GM19043 (cell line): ENCODE data around the gene FDPS.
"Not testable (repeated sequence)": the region's sequence is repeated elsewhere in the genome, so short reads cannot be mapped to it uniquely, and the experiment has no call there.

ENCODE experiments used
- ATAC-seq: cut with Tn5 transposase; IDR thresholded peaks from one replicate; pipeline ENCODE4 v1.9.1; 2021; ENCODE audit warnings: low read depth; ENCODE audit not compliant: unreplicated experiment

The FDPS gene

GRCh38 chr1:155285063-155285462 is 23.6 kb upstream of the FDPS start:
- no peak for ATAC-seq

DNA sequence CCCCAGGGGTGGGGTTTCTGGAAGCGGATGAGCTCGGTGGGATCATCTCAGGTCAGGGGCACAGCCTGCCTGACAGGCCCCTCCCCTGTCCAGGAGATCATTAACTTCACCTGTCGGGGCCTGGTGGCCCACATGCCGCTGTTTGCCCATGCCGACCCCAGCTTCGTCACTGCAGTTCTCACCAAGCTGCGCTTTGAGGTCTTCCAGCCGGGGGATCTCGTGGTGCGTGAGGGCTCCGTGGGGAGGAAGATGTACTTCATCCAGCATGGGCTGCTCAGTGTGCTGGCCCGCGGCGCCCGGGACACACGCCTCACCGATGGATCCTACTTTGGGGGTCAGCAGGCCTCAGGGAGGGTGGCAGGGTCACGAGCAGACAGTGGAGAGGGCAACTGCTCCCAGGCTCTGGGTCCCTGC is 23.0 kb upstream of the FDPS start:
- ATAC-seq = no peak

DNA sequence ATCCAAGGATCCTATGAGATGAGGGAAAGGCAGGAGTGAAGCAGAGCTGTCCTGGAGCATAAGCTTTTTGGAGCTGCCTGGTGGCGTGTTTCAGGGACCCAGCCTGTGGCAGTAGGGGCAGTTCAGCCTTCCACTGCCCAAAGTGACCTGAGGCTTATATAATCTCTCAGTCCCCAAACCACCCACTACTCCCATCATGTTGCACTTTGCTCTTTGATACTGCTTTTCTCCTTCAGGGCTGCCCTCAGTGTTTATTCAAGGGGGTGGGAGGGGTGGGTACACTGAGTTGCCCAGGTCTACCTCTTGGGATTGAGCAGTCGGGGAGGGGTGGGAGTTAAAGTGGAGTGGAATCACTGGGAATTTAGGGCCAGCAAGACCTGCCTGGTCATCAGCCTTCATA is 22.1 kb upstream of the FDPS start:
- ATAC-seq = no peak

- no peak for ATAC-seq
Observed at GRCh38 chr1:155287987-155288543, 20.6 kb upstream of the FDPS start.

DNA sequence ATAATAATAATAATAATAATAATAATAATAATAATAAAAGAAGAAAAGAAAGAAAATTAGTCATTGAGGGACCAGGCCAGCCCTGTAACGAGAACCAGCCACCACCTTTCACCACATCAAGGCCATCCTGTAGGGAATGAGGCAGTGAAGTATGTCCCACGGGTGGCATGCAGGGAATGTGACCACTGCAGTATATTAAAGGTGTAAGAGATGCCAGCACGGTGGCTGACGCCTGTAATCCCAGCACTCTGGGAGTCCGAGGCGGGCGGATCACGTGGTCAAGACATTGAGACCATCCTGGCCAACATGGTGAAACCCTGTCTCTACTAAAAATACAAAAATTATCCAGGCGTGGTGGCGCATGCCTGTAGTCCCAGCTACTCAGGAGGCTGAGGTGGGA is 17.7 kb upstream of the FDPS start:
- not testable (repeated sequence) for ATAC-seq

DNA sequence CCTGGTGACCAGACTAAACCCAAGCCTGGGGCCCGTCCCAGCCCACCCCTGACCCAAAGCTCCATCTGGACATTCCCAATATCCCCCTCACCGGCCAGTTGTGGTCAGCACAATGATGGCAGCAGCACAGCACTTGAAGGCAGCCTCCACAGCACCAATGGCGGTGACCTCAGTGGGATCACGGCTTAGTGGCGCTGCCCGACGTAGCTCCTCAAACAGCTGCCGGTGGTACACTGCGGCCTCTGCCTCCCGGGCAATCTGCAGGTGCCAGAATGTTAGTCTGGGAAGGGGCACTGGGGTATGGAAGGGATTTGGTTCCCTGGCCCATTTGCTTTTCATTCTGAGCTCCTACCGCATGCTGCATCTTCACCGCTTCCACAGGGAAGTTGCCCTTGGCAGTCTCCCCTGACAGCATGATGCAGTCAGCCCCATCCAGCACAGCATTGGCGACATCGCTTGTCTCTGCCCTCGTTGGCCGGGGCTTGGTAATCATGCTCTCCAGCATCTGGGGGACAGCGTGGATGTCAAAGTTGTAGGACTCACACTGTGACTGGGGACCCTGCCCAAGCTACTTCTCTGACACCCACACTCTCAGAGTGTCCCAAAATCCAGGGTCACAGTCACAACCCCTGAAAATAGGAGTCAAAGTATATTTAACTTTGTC is 15.4 kb upstream of the FDPS start:
- ATAC-seq = no peak

- ATAC-seq = no peak
Observed at GRCh38 chr1:155294520-155295182, 14.0 kb upstream of the FDPS start.

DNA sequence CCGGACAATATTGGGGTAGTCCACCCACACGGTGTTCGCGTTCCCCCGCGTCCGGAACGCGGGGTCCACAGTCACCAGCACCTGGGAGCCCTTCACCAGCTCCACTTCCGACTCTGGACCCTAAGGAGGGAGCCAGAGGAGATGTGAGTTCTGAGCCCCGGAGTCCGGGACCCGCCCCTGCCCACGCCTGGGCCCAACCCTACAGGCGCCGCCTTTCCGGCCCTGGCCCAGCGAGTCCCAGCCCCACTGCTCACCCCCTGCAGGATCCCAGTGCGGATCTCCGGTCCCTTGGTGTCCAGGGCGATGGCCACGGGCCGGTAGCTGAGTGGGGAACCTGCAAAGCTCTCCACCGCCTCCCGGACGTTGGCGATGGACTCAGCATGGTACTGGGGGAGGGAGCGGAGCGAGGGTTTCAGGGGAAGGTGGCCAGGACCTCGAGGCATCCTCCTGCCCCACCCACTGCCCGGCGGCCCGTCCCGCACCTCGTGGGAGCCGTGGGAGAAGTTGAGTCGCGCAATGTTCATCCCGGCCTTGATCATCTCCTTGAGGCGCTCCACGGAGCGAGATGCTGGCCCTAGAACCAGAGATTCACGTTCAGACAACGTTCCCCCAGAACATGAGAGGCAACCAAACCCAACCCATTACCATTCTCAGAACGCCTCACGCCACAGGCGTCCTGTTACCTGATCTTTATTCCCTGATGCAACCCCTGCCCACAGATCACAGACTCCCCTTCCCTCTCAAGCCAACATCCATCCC is 13.3 kb upstream of the FDPS start:
- no peak for ATAC-seq

GRCh38 chr1:155295942-155296267 is 12.8 kb upstream of the FDPS start:
- no peak for ATAC-seq

- no peak for ATAC-seq
Observed at GRCh38 chr1:155296661-155297060, 12.0 kb upstream of the FDPS start.

DNA sequence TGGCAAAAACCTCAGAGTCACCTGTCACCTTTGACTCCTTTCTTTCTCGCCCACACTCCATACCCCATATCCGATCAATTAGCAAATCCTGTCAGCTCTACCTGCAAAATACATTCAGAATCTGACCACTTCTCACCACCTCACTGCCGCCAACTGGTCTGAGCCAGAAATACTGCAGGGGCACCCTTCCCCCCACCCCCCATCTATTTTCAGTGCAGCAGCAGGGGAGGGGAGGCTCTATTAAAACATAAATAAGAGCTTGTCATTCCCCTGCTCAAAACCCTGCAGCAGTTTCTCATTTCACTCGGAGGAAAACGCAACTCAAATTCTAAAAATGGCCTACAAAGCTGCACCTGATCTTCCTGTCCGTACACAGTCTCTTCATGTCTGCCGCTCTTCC is 11.3 kb upstream of the FDPS start:
- no peak for ATAC-seq

DNA sequence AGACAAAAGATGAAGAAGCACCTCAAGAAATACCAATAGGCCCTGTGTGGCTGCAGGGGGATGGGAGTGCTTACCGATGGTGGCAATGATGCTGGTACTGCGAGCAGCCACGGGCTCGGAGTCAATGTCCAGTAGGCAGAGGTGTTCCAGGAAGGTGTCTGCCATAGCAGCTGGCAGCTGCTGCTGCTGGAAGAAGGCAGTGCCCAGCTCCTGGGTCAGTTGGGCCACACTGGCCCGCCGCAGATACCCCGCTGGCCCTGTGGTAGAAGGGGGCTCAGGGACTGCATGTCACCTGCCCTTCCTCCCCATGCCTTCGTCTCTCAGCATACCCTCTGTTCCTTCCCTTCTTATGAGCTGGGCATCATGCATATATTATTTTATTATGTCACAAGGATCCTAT is 8.6 kb upstream of the FDPS start:
- no peak for ATAC-seq

GRCh38 chr1:155300553-155301329 is 7.9 kb upstream of the FDPS start:
- ATAC-seq = no peak

GRCh38 chr1:155301342-155301841 is 7.3 kb upstream of the FDPS start, which contains the start of gene PKLR:
Gene PKLR (minus strand): TSS chr1:155301438. CDS start chr1:155301395, 43 bp downstream.
- no peak for ATAC-seq

DNA sequence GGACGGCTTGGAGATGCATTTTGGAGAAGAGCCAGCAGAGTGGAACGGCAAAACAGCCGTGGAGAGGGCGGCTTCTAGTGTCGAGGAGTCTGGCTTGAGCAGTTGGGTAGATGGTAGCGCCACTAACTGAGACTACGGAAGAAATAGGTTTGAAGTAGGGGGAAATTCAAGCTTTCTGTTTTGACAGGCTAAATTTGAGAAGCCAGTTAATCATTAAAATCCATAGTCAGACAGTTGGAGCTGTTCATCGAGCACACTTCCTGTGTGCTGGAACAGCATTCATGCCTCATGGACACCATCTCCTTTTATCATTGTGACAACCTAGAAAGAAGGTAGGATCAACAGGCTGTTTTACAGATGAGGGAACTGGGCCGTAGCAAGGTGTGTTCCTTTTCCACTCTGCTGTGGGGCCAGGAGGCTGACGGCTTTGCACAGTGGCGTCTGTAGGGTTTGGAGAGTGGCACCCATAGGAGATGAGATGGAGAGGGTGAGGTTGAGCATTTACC is 4.1 kb upstream of the FDPS start:
- no peak for ATAC-seq

DNA sequence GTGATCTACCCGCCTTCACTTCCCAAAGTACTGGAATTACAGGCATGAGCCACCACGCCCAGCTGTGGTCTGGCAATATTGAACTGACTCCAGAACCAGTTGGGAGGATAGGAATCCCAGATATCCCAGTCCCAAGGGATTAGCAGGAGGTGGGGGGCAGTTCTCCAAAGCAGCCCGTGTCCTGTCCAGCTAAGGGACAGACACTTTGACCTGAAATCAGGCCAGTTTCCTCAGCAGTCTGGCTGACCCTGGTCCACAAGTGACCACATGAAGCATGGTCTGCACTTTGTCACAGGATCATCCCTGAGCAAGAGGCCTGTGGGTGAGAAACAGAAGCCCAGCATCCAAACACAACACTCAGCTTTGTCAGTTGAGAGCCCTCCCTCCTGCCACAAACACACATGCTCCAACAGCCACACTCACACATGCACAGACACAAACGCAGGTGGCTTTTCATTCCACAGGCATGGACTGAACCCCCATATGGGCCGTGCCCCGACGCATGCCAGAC is 2.7 kb upstream of the FDPS start:
- ATAC-seq = no peak

- no peak for ATAC-seq
Observed at GRCh38 chr1:155307247-155307740, 1.4 kb upstream of the FDPS start.

DNA sequence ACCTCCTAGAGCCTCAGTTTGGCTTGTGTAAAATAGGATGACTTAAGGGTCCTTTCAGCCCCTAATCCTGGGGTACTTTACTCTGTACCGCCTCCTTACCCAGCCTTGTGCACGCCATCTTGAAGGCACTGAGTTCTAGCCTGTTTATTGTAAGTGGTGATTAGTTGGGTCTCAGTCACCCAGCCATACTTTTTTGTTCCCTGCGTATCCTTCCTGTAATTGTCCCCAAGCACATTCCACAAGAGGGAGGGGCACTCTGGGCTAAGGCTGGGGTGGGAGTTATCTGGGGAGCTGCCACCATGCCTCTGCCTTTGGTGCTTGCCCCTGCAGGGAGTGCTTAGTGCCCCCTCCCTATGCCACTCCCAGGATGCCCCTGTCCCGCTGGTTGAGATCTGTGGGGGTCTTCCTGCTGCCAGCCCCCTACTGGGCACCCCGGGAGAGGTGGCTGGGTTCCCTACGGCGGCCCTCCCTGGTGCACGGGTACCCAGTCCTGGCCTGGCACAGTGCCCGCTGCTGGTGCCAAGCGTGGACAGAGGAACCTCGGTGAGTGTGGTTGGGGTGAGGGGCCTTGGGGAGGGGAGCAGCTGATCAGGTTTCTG is 856 bp downstream of the FDPS start:
- ATAC-seq = no peak

DNA sequence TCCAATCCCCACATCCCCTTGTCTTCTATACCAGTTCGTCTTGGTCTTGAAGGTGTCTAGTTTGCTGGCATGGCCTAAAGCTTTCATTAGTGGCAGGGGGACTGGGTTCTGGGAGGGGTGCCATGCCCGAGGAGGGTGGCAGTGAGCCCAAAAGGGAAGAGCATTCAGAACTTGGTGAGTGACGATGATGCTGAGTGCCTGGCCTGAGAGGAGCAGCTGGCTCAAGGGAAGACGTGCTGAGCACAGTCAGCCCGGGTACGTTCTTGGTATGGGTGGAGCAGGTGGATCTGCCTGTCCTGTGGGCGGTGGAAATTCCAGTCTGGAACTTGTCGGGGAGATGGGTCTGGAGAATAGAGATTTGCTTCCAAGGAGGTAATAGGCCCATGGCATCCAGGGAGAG is 4.6 kb downstream of the FDPS start:
- no peak for ATAC-seq

DNA sequence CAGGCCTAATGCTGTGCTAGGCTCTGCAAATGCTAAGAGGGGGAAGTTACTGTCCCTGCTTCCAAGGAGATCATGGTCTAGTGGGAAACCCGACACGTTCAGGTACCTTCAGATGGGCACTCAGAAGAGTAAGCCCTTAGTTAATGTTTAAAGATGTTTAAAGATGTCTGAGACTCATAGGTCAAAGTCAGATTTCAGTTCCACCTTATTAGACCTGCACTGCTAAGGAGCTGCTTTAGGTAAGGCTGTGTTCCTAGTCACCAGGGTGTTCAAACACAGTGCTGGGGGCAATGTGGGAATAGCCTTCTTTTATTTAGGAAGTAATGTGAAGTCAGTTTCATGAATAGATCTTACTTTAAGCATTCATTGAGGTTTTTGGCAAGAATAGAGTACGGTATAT is 8.3 kb downstream of the FDPS start:
- ATAC-seq = no peak
